Ecto neural progenitor cell (in vitro differentiated cells): Measurements from ENCODE around the gene MNAT1.
"Not testable (repeated sequence)": the region's sequence is repeated elsewhere in the genome, so short reads cannot be mapped to it uniquely, and the experiment has no call there.

Experiments used
- DNase-seq: peaks from one replicate; pipeline ENCODE4 v3.0.0-alpha.2; 2018; ENCODE audit warnings: low spot score

Gene MNAT1

DNA sequence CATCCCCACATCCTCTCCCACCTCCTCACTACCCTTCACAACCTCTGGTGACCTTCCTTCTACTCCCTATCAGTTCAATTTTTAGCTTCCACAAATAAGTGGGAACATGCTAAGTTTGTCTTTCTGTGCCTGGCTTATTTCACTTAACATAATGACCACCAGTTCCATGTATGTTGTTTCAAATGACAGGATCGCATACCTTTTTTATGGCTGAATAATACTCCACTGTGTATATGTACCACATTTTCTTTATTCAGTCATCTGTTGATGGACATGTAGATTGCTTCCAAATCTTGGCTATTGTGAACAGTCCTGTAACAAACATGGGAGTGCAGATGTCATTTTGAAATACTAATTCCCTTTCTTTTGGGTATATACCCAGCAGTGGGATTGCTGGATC is 147.7 kb downstream of the MNAT1 start:
- no peak for DNase-seq

DNA sequence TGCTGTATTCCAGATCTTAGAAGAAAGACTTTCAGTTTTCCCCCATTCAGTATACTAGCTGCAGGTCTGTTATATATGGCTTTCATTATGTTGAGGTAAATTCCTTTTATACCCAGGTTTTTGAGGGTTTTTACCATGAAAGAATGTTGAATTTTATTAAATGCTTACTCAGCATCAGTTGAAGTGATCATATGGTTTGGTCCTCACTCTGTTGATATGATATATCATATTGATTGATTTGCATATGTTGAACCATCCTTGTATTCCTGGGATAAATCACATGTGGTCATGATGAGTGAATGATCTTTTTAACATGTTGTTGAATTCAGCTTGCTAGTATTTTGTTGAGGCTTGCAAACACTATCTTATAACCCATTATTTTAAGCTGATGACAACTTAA is 149.6 kb downstream of the MNAT1 start:
- no peak for DNase-seq

DNA sequence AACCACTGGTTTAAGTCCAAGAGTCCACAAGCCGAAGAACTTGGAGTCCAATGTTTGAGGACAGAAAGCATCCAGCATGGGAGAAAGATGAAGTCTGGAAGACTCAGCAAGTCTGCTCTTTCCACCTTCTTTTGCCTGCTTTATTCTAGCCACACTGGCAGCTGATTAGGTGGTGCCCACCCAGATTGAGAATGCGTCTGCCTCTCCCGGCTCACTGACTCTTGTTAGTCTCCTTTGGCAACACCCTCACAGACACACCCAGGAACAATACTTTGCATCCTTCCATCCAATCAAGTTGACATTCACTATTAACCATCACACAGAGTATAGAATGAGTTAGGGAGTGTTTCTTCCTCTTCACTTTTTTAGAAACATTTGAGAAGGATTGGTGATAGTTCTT is 156.1 kb downstream of the MNAT1 start:
- DNase-seq = not testable (repeated sequence)

DNA sequence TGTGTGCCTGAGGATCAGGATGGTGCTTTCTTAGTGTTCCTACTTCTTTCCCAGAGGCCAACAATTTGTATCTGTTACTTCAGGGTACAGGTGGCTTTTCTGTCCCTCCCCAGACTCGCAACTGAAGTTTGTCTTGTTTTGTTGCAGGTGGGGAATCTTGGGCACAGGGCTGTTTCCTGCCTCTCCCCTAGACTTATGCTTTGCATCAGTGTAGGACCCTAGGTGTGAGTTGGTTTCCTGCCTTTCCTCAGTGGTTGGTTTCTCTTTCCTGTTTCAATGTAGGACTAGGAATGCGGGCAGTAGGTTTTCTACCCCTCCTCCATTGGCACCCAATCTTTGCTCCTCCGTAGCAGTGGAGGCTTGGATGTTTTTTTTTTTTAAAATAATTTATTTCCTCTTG is 159.3 kb downstream of the MNAT1 start:
- no peak for DNase-seq

DNA sequence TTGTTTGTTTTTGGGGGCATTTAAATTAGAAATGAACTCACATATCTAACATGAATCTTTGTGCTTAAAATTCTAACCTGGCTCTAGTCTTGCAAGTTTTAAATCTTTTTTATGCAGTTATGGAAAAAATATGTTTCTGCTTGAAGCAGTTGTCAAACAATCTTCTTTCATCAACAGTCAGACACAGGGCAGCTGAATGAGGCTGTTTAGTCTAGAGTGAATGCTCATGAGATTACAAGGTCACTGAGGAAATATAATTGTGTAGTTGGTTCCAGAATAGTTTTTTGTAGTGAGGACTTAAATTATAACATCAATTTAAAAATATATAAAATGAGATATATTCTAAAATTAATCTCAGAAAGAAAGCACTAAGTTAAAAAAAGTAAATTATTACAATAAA is 169.8 kb downstream of the MNAT1 start:
- no peak for DNase-seq

DNA sequence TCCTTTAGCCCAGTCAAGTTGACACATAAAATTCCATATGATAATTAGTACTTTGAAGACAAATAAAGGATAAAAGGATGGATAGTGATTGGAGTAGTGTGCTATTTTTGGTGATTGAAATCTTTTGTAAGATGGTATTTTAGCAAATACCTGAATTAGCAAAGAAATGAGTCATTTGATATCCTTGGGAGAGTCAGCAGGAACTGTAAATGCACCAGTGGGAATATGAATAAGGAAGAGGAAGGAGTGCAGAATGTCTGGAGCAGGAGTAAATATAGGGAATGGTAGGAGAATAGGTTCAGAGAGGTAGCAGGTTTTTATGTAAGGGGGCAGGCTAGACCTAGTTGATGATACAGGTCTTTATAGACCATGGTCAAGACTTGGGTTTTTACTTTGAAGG is 171.4 kb downstream of the MNAT1 start:
- no peak for DNase-seq

DNA sequence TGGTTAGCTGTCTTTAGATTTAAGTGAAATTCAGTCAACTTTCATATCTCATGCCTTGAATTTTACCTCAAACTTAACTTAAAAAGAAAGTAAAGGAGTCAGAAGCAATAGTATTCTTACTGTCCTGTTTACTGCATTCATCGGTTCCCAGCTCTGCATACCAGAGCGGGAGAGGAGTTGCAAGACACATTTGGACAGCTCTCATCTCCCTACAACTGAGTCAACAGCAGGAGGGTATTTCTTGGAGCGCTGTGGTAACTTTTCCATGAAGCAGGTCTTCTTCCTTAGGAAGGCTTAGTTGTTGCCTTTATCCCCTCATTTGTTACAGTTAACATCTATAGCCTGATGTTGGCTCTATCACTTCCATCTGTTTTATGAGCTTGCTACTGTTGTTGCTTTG is 181.2 kb downstream of the MNAT1 start:
- no peak for DNase-seq

DNA sequence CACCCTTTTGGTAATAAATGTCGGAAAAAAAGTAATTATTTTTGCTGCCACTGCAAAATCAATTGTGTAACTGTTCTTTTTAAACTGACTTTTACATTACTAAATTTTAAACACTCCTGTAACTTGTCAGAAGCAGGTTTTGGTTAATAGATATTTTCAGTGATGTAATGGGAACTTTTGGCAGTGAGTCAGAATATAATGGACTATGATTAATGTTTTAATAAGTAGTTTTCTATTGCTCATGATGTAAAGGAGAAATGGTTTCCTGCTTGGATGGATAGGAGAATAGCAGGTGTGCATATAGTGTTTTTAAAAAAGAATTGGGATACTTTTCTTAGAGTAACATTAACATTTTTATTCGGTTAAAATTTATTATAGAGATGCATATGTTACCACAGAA is 187.5 kb downstream of the MNAT1 start:
- no peak for DNase-seq

DNA sequence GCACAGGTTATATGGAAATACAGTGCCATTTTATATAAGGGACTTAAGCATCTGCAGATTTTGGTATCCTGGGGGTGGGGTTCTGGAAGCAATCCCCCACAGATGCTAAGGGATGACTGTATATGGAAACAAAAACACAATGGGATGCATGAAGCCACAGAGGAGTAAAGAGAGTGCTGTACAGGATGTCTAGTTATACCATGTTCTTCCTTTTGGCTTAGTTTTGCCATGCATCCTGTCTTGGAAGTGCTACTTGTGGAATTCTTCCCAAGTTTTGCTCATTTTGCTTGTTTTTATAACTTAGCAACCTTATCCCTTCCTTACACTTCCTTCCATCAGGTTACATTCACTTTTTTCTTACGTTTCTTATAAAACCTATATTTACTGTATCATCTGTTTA is 190.7 kb downstream of the MNAT1 start:
- DNase-seq = no peak

DNA sequence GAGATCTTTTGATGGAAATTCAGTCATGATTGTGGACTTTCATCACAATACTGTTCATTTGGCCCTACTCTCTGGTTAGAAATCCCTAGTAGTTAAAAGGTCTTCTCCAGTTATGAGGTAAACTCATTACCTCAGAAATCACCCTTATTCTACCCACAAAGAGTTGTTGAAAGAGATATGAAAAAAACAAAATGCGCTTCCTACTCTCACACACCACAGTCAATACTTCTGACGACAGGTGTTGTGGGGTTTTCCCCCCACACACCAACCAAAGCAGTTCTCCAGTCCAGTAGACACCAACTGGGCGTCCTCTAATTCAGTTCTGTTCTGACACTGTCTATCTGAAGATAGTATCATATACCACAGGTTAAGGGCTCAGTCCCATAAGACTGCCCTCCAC is 191.4 kb downstream of the MNAT1 start:
- no peak for DNase-seq

DNA sequence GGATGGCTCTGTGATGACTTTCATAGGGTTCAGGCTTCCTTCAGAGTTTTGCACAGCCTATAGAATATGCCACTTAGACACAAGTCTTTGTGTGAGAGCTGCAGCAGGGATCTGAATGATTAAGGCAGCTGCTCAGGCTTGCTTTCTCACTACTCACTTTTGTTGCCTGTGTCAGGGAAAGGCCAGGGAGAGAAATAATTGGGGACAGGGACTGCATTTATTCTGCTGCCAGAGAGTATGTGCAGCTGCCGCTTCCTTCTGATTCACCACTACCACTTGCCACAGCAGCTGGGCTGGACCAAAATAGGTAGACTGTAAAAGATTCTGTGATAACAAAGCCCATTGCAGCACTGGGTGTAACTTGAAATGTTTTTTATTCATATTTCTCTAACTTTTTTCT is 196.7 kb downstream of the MNAT1 start:
- no peak for DNase-seq

DNA sequence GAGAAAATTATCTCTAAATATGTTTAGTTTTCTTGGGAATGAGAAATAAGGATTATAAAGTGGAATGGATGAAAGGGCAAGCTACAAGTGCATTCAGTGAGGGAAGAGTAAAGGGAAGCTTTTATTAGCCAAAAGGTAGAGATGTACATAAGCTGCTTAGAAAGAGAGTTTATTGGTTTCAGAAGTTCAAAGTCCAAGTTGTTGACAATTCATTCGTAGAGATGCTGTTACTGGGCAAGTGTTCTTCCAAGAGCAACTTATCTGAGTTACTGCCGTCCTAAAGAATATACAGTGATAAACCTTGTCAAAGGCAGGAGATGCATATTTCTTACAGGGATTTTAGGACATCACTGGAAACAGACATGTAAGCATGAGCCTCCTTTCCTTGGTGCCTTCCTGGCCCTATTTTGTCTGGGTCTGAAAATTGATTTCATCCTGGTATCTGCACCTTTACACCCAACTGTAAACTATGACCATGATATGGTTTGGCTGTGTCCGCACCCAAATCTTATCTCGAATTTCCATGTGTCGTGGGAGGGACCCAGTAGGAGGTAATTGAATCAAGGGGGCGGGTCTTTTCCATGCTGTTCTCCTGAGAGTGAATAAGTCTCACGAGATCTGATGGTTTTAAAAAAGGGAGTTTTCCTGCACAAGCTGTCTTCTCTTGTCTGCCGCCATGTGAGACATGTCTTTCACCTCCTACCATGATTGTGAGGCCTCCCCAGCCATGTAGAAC is 199.5 kb downstream of the MNAT1 start:
- no peak for DNase-seq

DNA sequence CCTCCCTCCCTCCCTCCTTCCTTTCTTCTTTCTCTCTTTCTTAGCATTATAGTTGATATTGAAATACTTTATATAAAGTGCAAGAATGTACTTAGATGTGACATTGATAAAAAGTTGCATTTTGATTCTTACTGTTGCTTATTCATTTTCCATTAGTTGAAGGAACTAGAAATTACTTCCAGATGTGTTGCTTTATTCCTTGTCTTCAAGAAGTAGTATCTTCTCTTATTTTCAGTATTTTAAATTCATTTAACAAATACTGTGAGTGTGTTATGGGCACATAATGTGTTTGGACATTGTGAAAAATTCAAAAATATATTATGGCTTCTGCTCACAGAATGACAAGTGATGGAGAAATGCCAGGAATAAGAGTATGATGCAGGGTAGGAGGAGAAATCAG is 200.8 kb downstream of the MNAT1 start:
- no peak for DNase-seq

DNA sequence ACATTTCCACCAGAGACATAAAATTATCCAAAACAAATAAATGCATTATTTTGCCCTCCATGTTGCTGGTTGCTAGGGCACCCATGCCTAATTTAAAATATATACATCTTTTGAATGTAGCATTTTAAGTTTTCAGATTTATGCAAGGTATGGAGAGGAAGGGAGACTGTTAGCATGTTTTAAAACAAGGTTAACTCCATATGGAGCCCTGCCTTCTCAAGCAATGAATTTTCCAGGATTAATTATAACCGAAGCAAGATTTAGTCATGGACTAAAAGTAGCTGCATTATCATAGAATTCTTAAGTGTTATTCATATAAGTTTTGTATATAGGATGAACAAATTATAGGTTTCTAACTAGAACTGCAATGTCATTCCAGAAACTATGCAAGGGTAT is 209.1 kb downstream of the MNAT1 start:
- no peak for DNase-seq

DNA sequence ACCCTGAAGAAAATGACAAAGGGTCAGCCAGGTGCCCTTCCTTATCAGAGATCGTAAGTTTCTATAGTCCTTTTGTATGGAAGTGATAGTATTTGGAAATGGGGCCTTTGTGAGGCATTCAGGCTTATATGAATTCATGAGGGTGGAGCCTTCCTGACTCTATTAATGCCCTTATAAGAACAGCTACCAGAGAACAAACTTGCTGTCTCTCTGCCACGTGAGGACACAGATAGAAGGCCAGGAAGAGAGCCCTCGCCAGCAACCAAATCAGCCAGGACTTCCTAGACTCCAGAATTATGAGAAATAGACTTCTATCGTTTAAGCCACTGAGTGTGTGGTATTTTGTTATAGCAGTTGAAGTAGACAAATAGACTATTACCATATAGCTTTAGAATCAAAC is 209.6 kb downstream of the MNAT1 start:
- no peak for DNase-seq

DNA sequence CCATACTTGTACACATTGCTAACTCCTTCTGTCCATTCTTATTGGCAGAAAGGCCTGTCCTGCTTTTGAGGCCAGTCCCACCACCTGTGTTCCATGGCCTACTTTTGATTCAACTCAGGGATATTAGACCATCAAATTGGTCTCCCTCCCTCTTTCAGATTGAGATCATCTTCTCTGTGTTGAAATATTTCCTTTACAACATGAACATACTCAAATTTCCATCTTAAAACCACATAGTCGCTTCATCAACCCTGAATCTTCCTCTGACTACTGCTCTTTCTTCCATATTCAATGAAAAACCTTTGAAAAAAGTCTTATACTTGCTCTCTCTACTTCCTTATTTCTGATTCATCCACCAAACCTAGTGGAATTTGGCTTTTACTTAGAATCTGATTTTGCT is 211.4 kb downstream of the MNAT1 start:
- no peak for DNase-seq

DNA sequence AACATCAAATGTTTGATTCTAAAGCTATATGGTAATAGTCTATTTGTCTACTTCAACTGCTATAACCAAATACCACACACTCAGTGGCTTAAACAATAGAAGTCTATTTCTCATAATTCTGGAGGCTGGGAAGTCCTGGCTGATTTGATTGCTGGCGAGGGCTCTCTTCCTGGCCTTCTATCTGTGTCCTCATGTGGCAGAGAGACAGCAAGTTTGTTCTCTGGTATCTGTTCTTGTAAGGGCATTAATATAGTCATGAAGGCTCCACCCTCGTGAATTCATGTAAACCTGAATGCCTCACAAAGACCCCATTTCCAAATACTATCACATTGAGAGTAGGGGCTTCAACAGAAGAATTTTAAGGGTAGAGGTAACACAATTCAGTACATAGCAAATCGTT is 212.2 kb downstream of the MNAT1 start:
- no peak for DNase-seq

DNA sequence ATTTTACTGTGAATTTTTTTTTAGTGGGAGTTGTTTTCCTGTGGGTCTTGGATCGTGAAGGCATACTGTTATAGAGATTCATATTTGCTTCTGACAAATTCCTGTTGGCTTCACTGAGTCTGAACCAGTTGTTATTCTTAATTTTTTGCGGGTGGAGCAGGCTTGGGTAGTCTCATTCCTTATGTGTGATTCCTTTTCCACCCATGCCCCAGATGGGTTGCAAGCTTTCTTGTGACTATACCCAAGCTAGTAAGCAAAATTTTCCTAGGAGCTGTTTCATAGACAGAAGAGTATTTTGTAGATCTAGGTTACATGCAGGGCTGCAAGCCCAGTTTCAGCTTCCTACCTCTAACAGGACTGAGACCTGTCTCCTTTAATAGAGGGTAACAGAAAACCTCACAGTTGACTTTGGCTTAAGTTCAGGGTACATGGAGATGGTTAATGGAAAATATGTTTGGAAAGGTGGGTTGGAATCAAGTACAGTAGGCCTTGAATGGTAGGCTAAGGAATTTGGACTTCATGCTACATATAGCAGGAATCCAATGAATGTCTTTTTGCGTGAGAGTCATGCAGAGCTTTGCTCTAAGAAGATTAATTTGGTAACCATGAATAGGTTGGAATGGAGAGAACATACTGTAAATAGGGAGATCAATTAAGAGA is 217.3 kb downstream of the MNAT1 start:
- no peak for DNase-seq

DNA sequence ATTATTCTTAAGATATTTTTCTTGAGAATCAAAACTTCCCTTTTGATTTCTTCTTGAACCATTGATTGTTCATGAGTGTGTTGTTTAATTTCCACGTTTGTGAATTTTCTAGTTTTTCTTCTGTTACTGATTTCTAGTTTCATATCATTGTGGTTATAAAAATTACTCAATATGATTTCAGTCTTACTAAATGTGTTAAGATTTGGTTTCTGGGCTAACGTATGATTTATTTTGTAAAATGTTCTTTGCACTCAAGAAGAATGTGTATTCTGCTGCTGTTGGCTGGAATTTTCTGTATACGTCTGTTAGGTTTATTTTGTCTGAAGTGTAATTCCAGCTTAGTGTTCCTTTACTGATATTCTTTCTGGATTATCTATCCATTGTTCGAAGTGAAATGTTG is 221.6 kb downstream of the MNAT1 start:
- DNase-seq = no peak

DNA sequence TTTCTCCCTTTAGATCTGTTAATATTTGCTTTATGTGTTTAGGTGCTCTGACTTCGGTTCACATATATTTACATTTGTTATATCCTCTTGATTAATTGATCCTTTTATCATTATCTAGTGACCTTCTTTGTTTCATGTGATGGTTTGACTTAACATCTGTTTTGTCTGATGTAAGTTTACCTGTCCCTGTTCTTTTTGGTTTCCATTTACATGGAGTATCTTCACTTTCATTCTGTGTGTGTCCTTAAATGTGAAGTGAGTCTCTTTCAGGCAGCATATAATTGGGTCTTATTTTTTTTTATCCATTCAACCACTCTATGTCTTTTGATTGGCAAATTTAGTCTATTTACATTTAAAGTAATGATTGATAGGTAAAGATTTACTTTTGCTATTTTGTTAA is 222.1 kb downstream of the MNAT1 start:
- DNase-seq = no peak

DNA sequence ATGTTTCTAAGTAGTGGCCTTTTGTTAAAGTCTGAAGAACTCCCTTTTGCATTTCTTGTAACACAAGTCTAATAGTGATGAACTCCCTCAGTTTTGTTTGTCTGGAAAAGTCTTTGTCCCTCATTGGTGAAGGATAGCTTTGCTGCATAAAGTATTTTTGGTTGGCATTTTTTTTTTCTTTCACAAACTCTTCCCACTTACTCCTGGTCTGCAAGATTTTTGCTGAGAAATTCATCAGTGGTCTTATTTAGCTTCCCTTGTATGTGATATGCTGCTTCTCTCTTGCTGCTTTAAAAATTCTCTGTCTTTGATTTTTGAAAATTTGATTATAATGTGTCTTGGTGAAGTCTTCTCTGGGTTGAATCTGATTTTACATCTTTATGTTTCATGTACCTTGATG is 223.6 kb downstream of the MNAT1 start:
- no peak for DNase-seq

DNA sequence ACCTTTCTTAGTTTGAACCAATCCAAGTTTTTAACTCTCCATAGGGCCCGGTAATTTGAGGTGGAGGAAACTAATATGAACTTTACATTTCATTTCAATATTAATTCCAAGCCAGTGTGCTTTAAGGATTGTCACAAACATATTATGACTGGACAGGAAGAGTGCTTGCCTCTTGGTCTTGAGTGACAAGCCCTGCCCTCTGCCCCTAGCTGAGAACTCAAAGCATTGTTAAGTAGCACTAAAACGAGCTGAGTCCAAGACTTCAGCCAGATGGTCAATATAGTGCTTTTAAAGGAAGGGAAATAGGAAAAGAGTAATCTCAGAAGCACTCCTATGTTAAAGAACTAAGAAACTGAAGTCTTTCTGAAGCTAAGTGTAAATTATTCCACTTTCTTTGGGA is 229.2 kb downstream of the MNAT1 start:
- no peak for DNase-seq

DNA sequence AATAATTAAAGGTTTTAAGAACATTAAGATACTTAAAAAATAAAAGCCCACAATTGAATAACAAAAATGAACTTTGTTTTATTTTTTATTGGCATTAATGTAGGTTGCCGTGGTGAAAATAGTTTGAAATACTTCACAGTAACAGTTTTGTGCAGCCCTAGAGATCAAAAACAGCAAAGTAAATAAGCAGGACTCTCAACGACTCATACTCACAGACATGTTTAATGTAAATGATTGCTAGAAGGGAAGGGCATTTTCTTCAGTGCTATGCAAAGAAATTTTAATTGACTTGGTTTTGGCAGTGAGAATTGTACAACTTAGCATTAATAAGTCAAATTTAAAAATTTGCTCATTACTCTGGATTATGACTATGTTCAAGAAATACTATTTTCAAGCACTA is 230.3 kb downstream of the MNAT1 start:
- no peak for DNase-seq

DNA sequence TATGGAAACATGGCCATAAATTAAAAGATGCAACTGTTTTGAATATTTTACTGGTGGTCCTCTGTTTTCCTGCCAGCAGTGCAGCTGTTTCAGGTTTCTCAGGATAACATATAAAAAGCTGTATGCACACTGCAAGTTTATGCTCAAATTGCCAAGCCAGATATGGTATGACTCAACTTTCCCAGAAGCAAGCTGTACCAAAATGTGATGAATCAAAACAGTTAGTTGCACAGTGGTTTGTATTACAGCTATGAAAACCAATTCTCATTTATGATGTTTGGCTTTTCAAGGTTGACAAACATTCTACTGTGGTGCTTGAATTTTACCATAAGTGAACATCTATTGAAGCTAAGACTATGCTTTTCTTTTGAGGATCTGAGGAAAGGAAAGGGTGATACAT is 230.8 kb downstream of the MNAT1 start:
- no peak for DNase-seq
